Measurements from ENCODE around the gene CLEC17A.
"Not testable (repeated sequence)": the region's sequence is repeated elsewhere in the genome, so short reads cannot be mapped to it uniquely, and the experiment has no call there.

DNA sequence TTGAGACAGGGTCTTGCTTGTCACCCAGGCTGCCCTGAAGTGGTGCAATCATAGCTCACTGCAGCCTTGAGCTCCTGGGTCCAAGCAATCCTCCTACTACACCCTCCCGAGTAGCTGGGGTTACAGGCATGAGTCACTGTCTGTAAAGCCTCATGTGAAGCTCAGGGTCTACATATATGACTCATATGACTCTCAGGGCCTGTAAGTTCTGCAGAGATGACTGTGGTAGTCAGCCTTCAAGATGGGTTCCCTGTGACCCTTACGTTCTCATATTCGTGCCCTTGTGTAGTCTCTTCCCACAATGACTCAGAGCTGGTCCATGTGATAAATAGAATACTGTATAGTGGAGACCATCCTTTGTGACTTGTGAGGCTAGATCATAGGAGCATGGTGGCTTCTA is 2.3 kb downstream of the CLEC17A start:
- TF ChIP-seq POLR2A, POLR2AphosphoS5, TAF1 (IDR thresholded peaks at IDR 0.05; ENCODE audit: low read depth, low read length): not testable (repeated sequence)

Measured in GM12891 (cell line).